A673 (cell line): ENCODE results near the gene TSSK2. TPM values are rescaled to one million over a fixed set of nuclear protein-coding genes. Genes with fewer than 3 reads are reported as not detected.

Experiments used
- BruUV-seq: library from RNA; stranded (reverse); fragments of 400-500 nt; replicated peaks from 2 replicates; lab custom pipeline; 2021; lab: Mats Ljungman, UMichigan
- CTCF ChIA-PET: fragments of 300-600 bp; sonication (Branson Sonifier 250); formaldehyde crosslinking; loops from one replicate; lab custom pipeline; 2022; ENCODE audit warnings: antibody characterized with exemption; lab: Charles Lee
- POLR2A ChIA-PET: fragments of 300-600 bp; sonication (Branson Sonifier 250); formaldehyde crosslinking; loops from one replicate; lab custom pipeline; 2022; ENCODE audit warnings: antibody characterized with exemption; ENCODE audit not compliant: low non-redundant PET; lab: Charles Lee
- DNase-seq: peaks from one replicate; pipeline ENCODE4 v3.0.0-alpha.2; 2015; ENCODE audit warnings: low spot score
- H3K27ac ChIP-seq: fragments of 200-600 bp; sonication (generic); 2 replicates; pipeline ENCODE4 v1.5.1; 2016; ENCODE audit warnings: mixed run types, low read depth, mild to moderate bottlenecking, mixed read lengths, antibody characterized with exemption, low read length; ENCODE audit not compliant: poor library complexity, severe bottlenecking
- H3K27me3 ChIP-seq: fragments of 200-600 bp; sonication (generic); replicated peaks from 2 replicates; pipeline ENCODE4 v1.6.1; 2017; ENCODE audit warnings: mixed run types, low read depth, mild to moderate bottlenecking, mixed read lengths, antibody characterized with exemption, low read length; ENCODE audit not compliant: insufficient read depth, poor library complexity
- H3K36me3 ChIP-seq: fragments of 200-600 bp; sonication (generic); 2 replicates; pipeline ENCODE4 v1.6.1; 2016; ENCODE audit warnings: mixed run types, mild to moderate bottlenecking, mixed read lengths, antibody characterized with exemption, low read length; ENCODE audit not compliant: insufficient read depth, poor library complexity, severe bottlenecking
- H3K4me1 ChIP-seq: fragments of 200-600 bp; sonication (generic); 2 replicates; pipeline ENCODE4 v1.6.1; 2017; ENCODE audit warnings: mixed run types, mild to moderate bottlenecking, mixed read lengths, antibody characterized with exemption, low read length; ENCODE audit not compliant: insufficient read depth, poor library complexity, severe bottlenecking
- H3K4me3 ChIP-seq: fragments of 200-600 bp; sonication (generic); 2 replicates; pipeline ENCODE4 v1.5.1; 2016; ENCODE audit warnings: low read depth, mixed run types, mild to moderate bottlenecking, mixed read lengths, low read length; ENCODE audit not compliant: poor library complexity, severe bottlenecking
- H3K9me3 ChIP-seq: fragments of 200-600 bp; sonication (generic); 2 replicates; pipeline ENCODE4 v1.6.1; 2016; ENCODE audit warnings: mixed run types, low read depth, mild to moderate bottlenecking, mixed read lengths, antibody characterized with exemption, low read length; ENCODE audit not compliant: poor library complexity, severe bottlenecking
- CTCF ChIP-seq: fragments of 300-800, 200-600 bp; sonication (generic); conservative IDR thresholded peaks from 2 replicates; pipeline ENCODE4 v1.5.1; 2017; ENCODE audit warnings: low read depth, mild to moderate bottlenecking, antibody characterized with exemption, low read length, moderate library complexity, mixed read lengths
- EZH2 ChIP-seq: fragments of 200-600 bp; sonication (generic); IDR thresholded peaks from 2 replicates; pipeline ENCODE4 v1.6.1; 2017; ENCODE audit warnings: borderline replicate concordance, low read depth, mild to moderate bottlenecking, mixed read lengths, antibody characterized with exemption, low read length; ENCODE audit not compliant: poor library complexity, severe bottlenecking
- intact Hi-C: fragments of 100-400 bp; cut with micrococcal nuclease; formaldehyde crosslinking; loops from one replicate; pipeline ENCODE4 v1.10.0; 2022; ENCODE audit not compliant: unreplicated experiment
- total RNA-seq: library from RNA; stranded (reverse); gene quantifications from 2 replicates; pipeline ENCODE4 v1.2.3, GENCODE V29; 2021

The TSSK2 gene
- total RNA-seq, 1 experiment from 2014 or later: not detected

- BruUV-seq: TSS peak; percentile 39
- Histone ChIP-seq H3K9me3 (no peaks in the 10 kb centered on the region), H3K27ac (peak overlapping the region; percentile 95), H3K36me3 (peaks cover 2% of the 10 kb centered on the region), H3K4me3 (peak overlapping the region; percentile 99), H3K27me3 (no peaks in the 10 kb centered on the region), H3K4me1 (peaks cover 13% of the 10 kb centered on the region)
- TF ChIP-seq CTCF (no peak), EZH2 (no peak)
- intact Hi-C loops: no loop called here
- POLR2A ChIA-PET: no interaction called here
- CTCF ChIA-PET: no interaction called here
- no peak for DNase-seq
Measured at GRCh38 chr22:19120829-19121630, 10.1 kb upstream of the TSSK2 start.

GRCh38 chr22:19121631-19122142, 9.4 kb upstream of the TSSK2 start:
- BruUV-seq: no TSS peak
- intact Hi-C loops: no loop called here
- Histone ChIP-seq H3K4me1 (peaks cover 13% of the 10 kb centered on the region), H3K9me3 (no peaks in the 10 kb centered on the region), H3K4me3 (peak overlapping the region; percentile 99), H3K36me3 (peaks cover 2% of the 10 kb centered on the region), H3K27ac (peak overlapping the region; percentile 95), H3K27me3 (no peaks in the 10 kb centered on the region)
- DNase-seq: peak; percentile 34
- TF ChIP-seq EZH2: no peak
- TF ChIP-seq CTCF: no peak
- ChIA-PET CTCF (no interaction called here), POLR2A (no interaction called here)

GRCh38 chr22:19122143-19122751, 8.9 kb upstream of the TSSK2 start, which contains the start of gene DGCR2:
Gene DGCR2, minus strand, starts transcription at chr22:19122412. Its CDS starts 206 bp downstream, at chr22:19122206.
- Histone ChIP-seq H3K9me3 (no peaks in the 10 kb centered on the region), H3K4me3 (peak within 1 kb of the TSS; percentile 99), H3K4me1 (peaks cover 13% of the 10 kb centered on the region), H3K27me3 (no peaks in the 10 kb centered on the region), H3K36me3 (peaks cover 2% of the 10 kb centered on the region), H3K27ac (peak within 1 kb of the TSS; percentile 95)
- intact Hi-C loops: no loop called here
- ChIA-PET POLR2A (no interaction called here), CTCF (no interaction called here)
- BruUV-seq: no TSS peak
- DNase-seq: peak; percentile 97
- TF ChIP-seq EZH2 (no peak), CTCF (no peak)
